Stomach smooth muscle (tissue), 2 donors: Measurements from ENCODE around the gene TAP1.
"Not testable (repeated sequence)": the region's sequence is repeated elsewhere in the genome, so short reads cannot be mapped to it uniquely, and the experiment has no call there.

Source experiments
- H3K27ac ChIP-seq: one replicate; pipeline ENCODE4 v1.7.0; 2013; ENCODE audit warnings: mild to moderate bottlenecking, low read length, inconsistent platforms
- H3K27me3 ChIP-seq, 2 donors: one replicate each; pipeline ENCODE4 v1.7.0; 2013; ENCODE audit warnings: low read length in 2 of 2; ENCODE audit not compliant: insufficient read depth in 2 of 2, control insufficient read depth in 1 of 2
- H3K36me3 ChIP-seq, 2 donors: one replicate each; pipeline ENCODE4 v1.7.0; 2013; ENCODE audit warnings: low read length in 2 of 2; ENCODE audit not compliant: control insufficient read depth in 2 of 2, insufficient read depth in 2 of 2
- H3K4me1 ChIP-seq: one replicate; pipeline ENCODE4 v1.7.0; 2013; ENCODE audit warnings: low read length; ENCODE audit not compliant: control insufficient read depth, insufficient read depth
- H3K4me3 ChIP-seq, 2 donors: one replicate each; pipeline ENCODE4 v1.7.0; 2013; ENCODE audit warnings: low read length in 2 of 2
- H3K9ac ChIP-seq, 2 donors: one replicate each; pipeline ENCODE4 v1.7.0; 2013; ENCODE audit warnings: low read length in 2 of 2, mild to moderate bottlenecking in 1 of 2
- H3K9me3 ChIP-seq, 2 donors: one replicate each; pipeline ENCODE4 v1.7.0; 2013; ENCODE audit warnings: low read length in 2 of 2; ENCODE audit not compliant: control insufficient read depth in 2 of 2
- donor health status: healthy.
- donor health status: Pancreatic carcinoma.

TAP1 gene

GRCh38 chr6:32883789-32884188 lies 30.3 kb upstream of the TAP1 start:
- Histone ChIP-seq H3K4me3 (no peak overlapping the region), H3K4me1 (peaks cover 4% of the 10 kb centered on the region), H3K9me3 (no peaks in the 10 kb centered on the region), H3K9ac (no peak overlapping the region), H3K36me3 (no peaks in the 10 kb centered on the region), H3K27me3 (peaks cover 3 to 14% of the 10 kb centered on the region in 2 donors), H3K27ac (no peak overlapping the region)

GRCh38 chr6:32882879-32883250 lies 29.4 kb upstream of the TAP1 start:
- Histone ChIP-seq H3K27ac (no peak overlapping the region), H3K36me3 (no peaks in the 10 kb centered on the region), H3K9ac (no peak overlapping the region), H3K9me3 (no peaks in the 10 kb centered on the region), H3K4me1 (peaks cover 4% of the 10 kb centered on the region), H3K4me3 (no peak overlapping the region), H3K27me3 (peaks cover 3 to 14% of the 10 kb centered on the region in 2 donors)

GRCh38 chr6:32880962-32881361 lies 27.5 kb upstream of the TAP1 start:
- H3K36me3 ChIP-seq, H3K4me3 ChIP-seq, H3K9me3 ChIP-seq, H3K27ac ChIP-seq, H3K4me1 ChIP-seq, H3K9ac ChIP-seq: not testable (repeated sequence)
- peaks cover 3 to 14% of the 10 kb centered on the region in 2 donors for H3K27me3 ChIP-seq

GRCh38 chr6:32879691-32880090 lies 26.2 kb upstream of the TAP1 start:
- Histone ChIP-seq H3K9me3 (no peaks in the 10 kb centered on the region), H3K27me3 (peaks cover 3 to 14% of the 10 kb centered on the region in 2 donors), H3K4me1 (no peaks in the 10 kb centered on the region), H3K9ac (no peak overlapping the region), H3K4me3 (no peak overlapping the region), H3K27ac (no peak overlapping the region), H3K36me3 (no peaks in the 10 kb centered on the region)

- Histone ChIP-seq H3K4me1 (no peaks in the 10 kb centered on the region), H3K9ac (no peak overlapping the region), H3K9me3 (no peaks in the 10 kb centered on the region), H3K36me3 (no peaks in the 10 kb centered on the region), H3K4me3 (no peak overlapping the region), H3K27me3 (peaks cover 3 to 14% of the 10 kb centered on the region in 2 donors), H3K27ac (no peak overlapping the region)
Measured at GRCh38 chr6:32876603-32877002, 23.1 kb upstream of the TAP1 start.

- H3K27ac ChIP-seq, H3K9ac ChIP-seq, H3K9me3 ChIP-seq, H3K27me3 ChIP-seq, H3K4me3 ChIP-seq, H3K36me3 ChIP-seq, H3K4me1 ChIP-seq: not testable (repeated sequence)
Measured at GRCh38 chr6:32873947-32874346, 20.4 kb upstream of the TAP1 start.

GRCh38 chr6:32868257-32868788 lies 14.8 kb upstream of the TAP1 start:
- Histone ChIP-seq H3K27me3 (peaks cover 2 to 5% of the 10 kb centered on the region in 2 donors), H3K9ac (no peak overlapping the region)

GRCh38 chr6:32867554-32868256 lies 14.2 kb upstream of the TAP1 start:
- no peaks in the 10 kb centered on the region for H3K36me3 ChIP-seq
- no peak overlapping the region for H3K27ac ChIP-seq
- no peak overlapping the region for H3K4me3 ChIP-seq
- no peaks in the 10 kb centered on the region for H3K4me1 ChIP-seq
- H3K27me3 ChIP-seq: peaks cover 2 to 5% of the 10 kb centered on the region in 2 donors
- H3K9me3 ChIP-seq: no peaks in the 10 kb centered on the region
- H3K9ac ChIP-seq: no peak overlapping the region

More at GRCh38 chr6:32868257-32868788, 14.8 kb upstream of the TAP1 start:
- H3K4me3 ChIP-seq: no peak overlapping the region
- no peaks in the 10 kb centered on the region for H3K9me3 ChIP-seq
- no peaks in the 10 kb centered on the region for H3K4me1 ChIP-seq
- no peaks in the 10 kb centered on the region for H3K36me3 ChIP-seq
- no peak overlapping the region for H3K27ac ChIP-seq

GRCh38 chr6:32867022-32867477 lies 13.5 kb upstream of the TAP1 start:
- H3K36me3 ChIP-seq: no peaks in the 10 kb centered on the region
- no peak overlapping the region for H3K27ac ChIP-seq
- H3K4me1 ChIP-seq: no peaks in the 10 kb centered on the region
- no peak overlapping the region for H3K9ac ChIP-seq
- H3K27me3 ChIP-seq: peaks cover 2 to 5% of the 10 kb centered on the region in 2 donors
- no peaks in the 10 kb centered on the region for H3K9me3 ChIP-seq
- no peak overlapping the region for H3K4me3 ChIP-seq

GRCh38 chr6:32865724-32866443 lies 12.4 kb upstream of the TAP1 start:
- Histone ChIP-seq H3K4me3 (no peak overlapping the region), H3K27me3 (peaks cover 2 to 5% of the 10 kb centered on the region in 2 donors), H3K27ac (no peak overlapping the region), H3K9ac (no peak overlapping the region), H3K36me3 (no peaks in the 10 kb centered on the region), H3K4me1 (peaks cover 4% of the 10 kb centered on the region), H3K9me3 (no peaks in the 10 kb centered on the region)

- H3K4me3 ChIP-seq: no peak overlapping the region
- no peaks in the 10 kb centered on the region for H3K27me3 ChIP-seq
- H3K36me3 ChIP-seq: peaks cover 6 to 9% of the 10 kb centered on the region in 2 donors
Measured at GRCh38 chr6:32862725-32863124, 9.2 kb upstream of the TAP1 start.

More at GRCh38 chr6:32862725-32863124, 9.2 kb upstream of the TAP1 start:
- no peak overlapping the region for H3K27ac ChIP-seq
- no peaks in the 10 kb centered on the region for H3K9me3 ChIP-seq
- peaks cover 4% of the 10 kb centered on the region for H3K4me1 ChIP-seq
- no peak overlapping the region for H3K9ac ChIP-seq
